22Rv1 (cell line): ENCODE measurements around the gene BAHCC1.

Source experiments
- CTCF ChIP-seq: fragments of 450-650 bp; IDR thresholded peaks from 2 replicates; pipeline ENCODE4 v1.5.1; 2017; ENCODE audit warnings: mild to moderate bottlenecking
- ZFX ChIP-seq: fragments of 450-650 bp; IDR thresholded peaks from 2 replicates; pipeline ENCODE4 v1.6.1; 2017; ENCODE audit warnings: antibody characterized with exemption, borderline replicate concordance

- TF ChIP-seq CTCF (no peak), ZFX (no peak)
These were observed 30.7 kb upstream of the BAHCC1 start for GRCh38 chr17:81364278-81365147.
